Fibroblast of skin of back (primary cell): ENCODE measurements around the gene IQCN.
A peak's percentile ranks its signal among the peaks of the same experiment; 100 is the strongest.
"Not testable (repeated sequence)": the region's sequence is repeated elsewhere in the genome, so short reads cannot be mapped to it uniquely, and the experiment has no call there.

Experiments used
- DNase-seq: peaks from one replicate; pipeline ENCODE4 v3.0.0-alpha.2; 2013

The IQCN gene

GRCh38 chr19:18209912-18210311, 64.3 kb downstream of the IQCN start:
- DNase-seq = not testable (repeated sequence)

GRCh38 chr19:18208098-18208951, 65.9 kb downstream of the IQCN start:
- DNase-seq = peak; percentile 80
